Suppressor macrophage treated with lipopolysaccharide for 1 hour (primary cell): ENCODE results near the gene RAB44.
A peak's percentile ranks its signal among the peaks of the same experiment; 100 is the strongest.

Source experiments
- DNase-seq, 3 donors: peaks; one replicate each; pipeline ENCODE4 v3.0.0-alpha.2; 2020 to 2022

RAB44 gene

GRCh38 chr6:36754582-36755434, 57.2 kb downstream of the RAB44 start:
- DNase-seq = no peak

- peak; percentile 91 to 97 (median 93) for DNase-seq
Measured at GRCh38 chr6:36755435-36756348, 58.1 kb downstream of the RAB44 start.

GRCh38 chr6:36756786-36757185, 59.2 kb downstream of the RAB44 start:
- DNase-seq = peak in 2 of 3 donors; percentile 34 to 44

GRCh38 chr6:36757206-36757605, 59.6 kb downstream of the RAB44 start:
- peak; percentile 66 to 70 (median 68) for DNase-seq

- no peak for DNase-seq
Measured at GRCh38 chr6:36757943-36758508, 60.4 kb downstream of the RAB44 start.

- DNase-seq = no peak
Measured at GRCh38 chr6:36758516-36759147, 61.0 kb downstream of the RAB44 start.

GRCh38 chr6:36759148-36759759, 61.6 kb downstream of the RAB44 start:
- DNase-seq = peak; percentile 81 to 93 (median 88)

GRCh38 chr6:36760685-36761435, 63.2 kb downstream of the RAB44 start:
- DNase-seq = no peak

- no peak for DNase-seq
Measured at GRCh38 chr6:36762123-36762522, 64.5 kb downstream of the RAB44 start.

- no peak for DNase-seq
Measured at GRCh38 chr6:36765190-36765589, 67.6 kb downstream of the RAB44 start.

- peak; percentile 90 to 95 (median 94) for DNase-seq
Measured at GRCh38 chr6:36765594-36766398, 68.2 kb downstream of the RAB44 start.

GRCh38 chr6:36766399-36766945, 68.8 kb downstream of the RAB44 start:
- DNase-seq = no peak

GRCh38 chr6:36769183-36769675, 71.6 kb downstream of the RAB44 start:
- DNase-seq = no peak

GRCh38 chr6:36769676-36770499, 72.3 kb downstream of the RAB44 start:
- DNase-seq = peak; percentile 27 to 43 (median 33)

- no peak for DNase-seq
Measured at GRCh38 chr6:36771145-36771544, 73.5 kb downstream of the RAB44 start.

GRCh38 chr6:36772397-36772796, 74.8 kb downstream of the RAB44 start:
- DNase-seq = no peak

GRCh38 chr6:36774331-36774730, 76.7 kb downstream of the RAB44 start:
- no peak for DNase-seq

- no peak for DNase-seq
Measured at GRCh38 chr6:36776167-36776566, 78.5 kb downstream of the RAB44 start.

- peak; percentile 62 to 67 (median 65) for DNase-seq
Measured at GRCh38 chr6:36777801-36778200, 80.2 kb downstream of the RAB44 start.
